22Rv1 (cell line): Measurements from ENCODE around the gene NUDT4.

Source experiments
- ZFX ChIP-seq: fragments of 450-650 bp; IDR thresholded peaks from 2 replicates; pipeline ENCODE4 v1.6.1; 2017; ENCODE audit warnings: antibody characterized with exemption, borderline replicate concordance
- TF ChIP-seq, protein P1 (sequence below): fragments of 450-650 bp; IDR thresholded peaks from 2 replicates; pipeline ENCODE4 v1.5.1; 2017; ENCODE audit warnings: mild to moderate bottlenecking

DNA sequence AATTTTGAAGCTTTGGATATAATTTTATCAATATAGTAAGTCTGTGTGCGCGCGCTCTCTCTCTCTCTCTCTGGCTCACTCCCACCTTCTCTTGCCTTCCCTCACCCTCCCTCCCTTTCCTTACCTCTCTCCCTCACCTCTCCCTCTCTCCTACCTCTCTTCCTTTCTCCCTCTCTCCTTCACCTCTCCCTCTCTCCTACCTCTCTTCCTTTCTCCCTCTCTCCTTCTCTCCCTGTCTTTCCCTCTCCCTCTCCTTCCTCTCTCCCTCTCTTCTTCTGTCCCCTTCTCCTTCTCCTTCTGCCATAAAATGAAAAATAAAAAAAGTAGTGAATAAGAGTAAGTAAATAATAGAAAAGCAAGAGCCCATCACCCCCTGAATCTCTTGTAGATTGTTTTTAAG lies 9.0 kb upstream of the NUDT4 start:
- TF ChIP-seq, protein P1, sequence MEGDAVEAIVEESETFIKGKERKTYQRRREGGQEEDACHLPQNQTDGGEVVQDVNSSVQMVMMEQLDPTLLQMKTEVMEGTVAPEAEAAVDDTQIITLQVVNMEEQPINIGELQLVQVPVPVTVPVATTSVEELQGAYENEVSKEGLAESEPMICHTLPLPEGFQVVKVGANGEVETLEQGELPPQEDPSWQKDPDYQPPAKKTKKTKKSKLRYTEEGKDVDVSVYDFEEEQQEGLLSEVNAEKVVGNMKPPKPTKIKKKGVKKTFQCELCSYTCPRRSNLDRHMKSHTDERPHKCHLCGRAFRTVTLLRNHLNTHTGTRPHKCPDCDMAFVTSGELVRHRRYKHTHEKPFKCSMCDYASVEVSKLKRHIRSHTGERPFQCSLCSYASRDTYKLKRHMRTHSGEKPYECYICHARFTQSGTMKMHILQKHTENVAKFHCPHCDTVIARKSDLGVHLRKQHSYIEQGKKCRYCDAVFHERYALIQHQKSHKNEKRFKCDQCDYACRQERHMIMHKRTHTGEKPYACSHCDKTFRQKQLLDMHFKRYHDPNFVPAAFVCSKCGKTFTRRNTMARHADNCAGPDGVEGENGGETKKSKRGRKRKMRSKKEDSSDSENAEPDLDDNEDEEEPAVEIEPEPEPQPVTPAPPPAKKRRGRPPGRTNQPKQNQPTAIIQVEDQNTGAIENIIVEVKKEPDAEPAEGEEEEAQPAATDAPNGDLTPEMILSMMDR: no peak
- TF ChIP-seq ZFX: no peak
